ENCODE data around the gene COPS3. TPM values are rescaled to one million over a fixed set of nuclear protein-coding genes. Genes with fewer than 3 reads are reported as not detected.

The COPS3 gene
- total RNA-seq, 1 donor from 2014 or later: 48.1 TPM

GRCh38 chr17:17206124-17206912 lies 74.7 kb downstream of the COPS3 start, which contains the start of gene PLD6:
Gene PLD6, minus strand, starts transcription at chr17:17206333. Its CDS starts 47 bp downstream, at chr17:17206286.
- Histone ChIP-seq H3K27me3 (no peaks in the 10 kb centered on the region), H3K4me3 (peak within 1 kb of the TSS; percentile 56 to 60), H3K36me3 (no peaks in the 10 kb centered on the region), H3K9me3 (no peaks in the 10 kb centered on the region), H3K27ac (peak within 1 kb of the TSS; percentile 94), H3K4me1 (peaks cover 44% of the 10 kb centered on the region)
- DNase-seq (ENCODE audit: extremely low spot score in 2 of 2): no peak
- intact Hi-C loops (cut with DNase I): loop anchor here (10.0 kb wide), 1 partner anchor 62 kb away; no protein-coding TSS in a partner anchor
- TF ChIP-seq, protein P1, sequence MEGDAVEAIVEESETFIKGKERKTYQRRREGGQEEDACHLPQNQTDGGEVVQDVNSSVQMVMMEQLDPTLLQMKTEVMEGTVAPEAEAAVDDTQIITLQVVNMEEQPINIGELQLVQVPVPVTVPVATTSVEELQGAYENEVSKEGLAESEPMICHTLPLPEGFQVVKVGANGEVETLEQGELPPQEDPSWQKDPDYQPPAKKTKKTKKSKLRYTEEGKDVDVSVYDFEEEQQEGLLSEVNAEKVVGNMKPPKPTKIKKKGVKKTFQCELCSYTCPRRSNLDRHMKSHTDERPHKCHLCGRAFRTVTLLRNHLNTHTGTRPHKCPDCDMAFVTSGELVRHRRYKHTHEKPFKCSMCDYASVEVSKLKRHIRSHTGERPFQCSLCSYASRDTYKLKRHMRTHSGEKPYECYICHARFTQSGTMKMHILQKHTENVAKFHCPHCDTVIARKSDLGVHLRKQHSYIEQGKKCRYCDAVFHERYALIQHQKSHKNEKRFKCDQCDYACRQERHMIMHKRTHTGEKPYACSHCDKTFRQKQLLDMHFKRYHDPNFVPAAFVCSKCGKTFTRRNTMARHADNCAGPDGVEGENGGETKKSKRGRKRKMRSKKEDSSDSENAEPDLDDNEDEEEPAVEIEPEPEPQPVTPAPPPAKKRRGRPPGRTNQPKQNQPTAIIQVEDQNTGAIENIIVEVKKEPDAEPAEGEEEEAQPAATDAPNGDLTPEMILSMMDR (IDR thresholded peaks at IDR 0.05): no peak
- TF ChIP-seq POLR2AphosphoS5 (IDR thresholded peaks at IDR 0.05; ENCODE audit: insufficient read depth in 1 of 2, low read depth in 1 of 2): no peak
- no peak for TF ChIP-seq POLR2A (IDR thresholded peaks at IDR 0.05)

GRCh38 chr17:17205368-17206123 lies 75.5 kb downstream of the COPS3 start:
- H3K27ac ChIP-seq: peak overlapping the region; percentile 94
- no peaks in the 10 kb centered on the region for H3K27me3 ChIP-seq
- intact Hi-C loops (cut with DNase I): loop anchor here (10.0 kb wide), 1 partner anchor 61 kb away; no protein-coding TSS in a partner anchor
- no peaks in the 10 kb centered on the region for H3K36me3 ChIP-seq
- H3K9me3 ChIP-seq: no peaks in the 10 kb centered on the region
- TF ChIP-seq POLR2AphosphoS5 (IDR thresholded peaks at IDR 0.05; ENCODE audit: insufficient read depth in 1 of 2, low read depth in 1 of 2) (peak in 1 of 2 donors; percentile 47), POLR2A (IDR thresholded peaks at IDR 0.05) (no peak)
- H3K4me3 ChIP-seq: peak overlapping the region; percentile 56 to 60
- peaks cover 50% of the 10 kb centered on the region for H3K4me1 ChIP-seq
- DNase-seq (ENCODE audit: extremely low spot score in 2 of 2): no peak

- H3K4me1 ChIP-seq: peaks cover 59% of the 10 kb centered on the region
Observed at GRCh38 chr17:17204635-17205231, 76.3 kb downstream of the COPS3 start.

DNA sequence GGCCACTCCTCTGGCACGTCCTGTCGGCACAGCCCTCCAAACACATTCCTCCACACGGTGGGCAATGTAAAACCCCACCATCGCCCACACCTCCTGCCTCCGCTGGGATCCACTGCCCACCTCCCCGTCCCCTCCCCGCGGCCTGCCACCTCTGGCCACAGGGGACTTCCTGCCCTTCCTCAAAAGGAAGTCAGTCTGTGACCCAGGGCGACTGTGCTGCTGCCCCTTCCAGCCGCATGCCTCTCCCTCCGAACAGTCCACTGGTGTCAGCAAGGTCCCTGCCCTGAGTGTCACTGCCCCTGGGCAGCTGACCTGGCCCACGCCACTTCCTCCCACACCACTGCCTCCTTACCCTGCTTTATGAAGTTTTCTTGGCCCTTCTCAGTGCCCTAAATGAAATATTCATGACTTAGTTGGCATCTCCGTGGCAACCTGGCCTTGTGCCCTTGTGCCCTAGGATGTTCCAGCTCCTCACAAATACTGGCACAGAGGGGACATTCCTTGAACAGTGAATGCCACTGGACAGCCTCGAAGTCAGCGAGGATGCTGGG lies 76.9 kb downstream of the COPS3 start:
- Histone ChIP-seq H3K9me3 (no peaks in the 10 kb centered on the region), H3K27ac (peak overlapping the region; percentile 37), H3K4me1 (peaks cover 63% of the 10 kb centered on the region), H3K27me3 (no peaks in the 10 kb centered on the region), H3K4me3 (no peak overlapping the region), H3K36me3 (no peaks in the 10 kb centered on the region)
- intact Hi-C loops (cut with DNase I): loop anchor here (10.0 kb wide), 1 partner anchor 59 kb away; no protein-coding TSS in a partner anchor
- DNase-seq (ENCODE audit: extremely low spot score in 2 of 2): no peak
- TF ChIP-seq POLR2AphosphoS5 (IDR thresholded peaks at IDR 0.05; ENCODE audit: insufficient read depth in 1 of 2, low read depth in 1 of 2) (no peak), POLR2A (IDR thresholded peaks at IDR 0.05) (no peak)
- TF ChIP-seq, protein P1 (IDR thresholded peaks at IDR 0.05): no peak

More at GRCh38 chr17:17204635-17205231, 76.3 kb downstream of the COPS3 start:
- intact Hi-C loops (cut with DNase I): loop anchor here (10.0 kb wide), 1 partner anchor 60 kb away; no protein-coding TSS in a partner anchor
- TF ChIP-seq POLR2AphosphoS5 (IDR thresholded peaks at IDR 0.05; ENCODE audit: insufficient read depth in 1 of 2, low read depth in 1 of 2) (no peak), POLR2A (IDR thresholded peaks at IDR 0.05) (no peak)
- TF ChIP-seq, protein P1 (IDR thresholded peaks at IDR 0.05): no peak
- H3K4me3 ChIP-seq: peak overlapping the region; percentile 56 to 60
- H3K9me3 ChIP-seq: no peaks in the 10 kb centered on the region
- peak overlapping the region; percentile 94 for H3K27ac ChIP-seq
- H3K27me3 ChIP-seq: no peaks in the 10 kb centered on the region
- no peaks in the 10 kb centered on the region for H3K36me3 ChIP-seq
- DNase-seq (ENCODE audit: extremely low spot score in 2 of 2): no peak
